ENCODE measurements around the gene ANKS6.

DNA sequence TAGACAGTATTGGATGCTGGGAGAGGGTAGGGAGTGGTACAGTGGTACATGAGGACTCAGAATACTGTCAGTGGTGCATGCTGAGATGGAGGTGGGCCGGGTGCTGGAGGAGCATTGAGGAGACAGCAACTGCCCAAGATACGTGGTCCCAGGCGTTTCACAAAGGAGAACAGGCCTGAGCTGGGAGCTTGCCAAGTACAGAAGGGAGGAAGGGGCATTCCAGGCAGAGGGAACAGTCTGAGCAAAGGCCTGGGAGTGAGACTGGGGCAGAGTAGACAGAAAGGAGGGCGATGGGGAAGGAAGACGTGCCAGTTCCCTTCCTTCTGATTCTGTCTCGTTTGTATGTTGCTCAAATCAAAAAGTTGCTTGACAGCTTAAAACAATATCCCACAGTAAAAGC lies 26.3 kb upstream of the ANKS6 start:
- TF ChIP-seq, protein P1, sequence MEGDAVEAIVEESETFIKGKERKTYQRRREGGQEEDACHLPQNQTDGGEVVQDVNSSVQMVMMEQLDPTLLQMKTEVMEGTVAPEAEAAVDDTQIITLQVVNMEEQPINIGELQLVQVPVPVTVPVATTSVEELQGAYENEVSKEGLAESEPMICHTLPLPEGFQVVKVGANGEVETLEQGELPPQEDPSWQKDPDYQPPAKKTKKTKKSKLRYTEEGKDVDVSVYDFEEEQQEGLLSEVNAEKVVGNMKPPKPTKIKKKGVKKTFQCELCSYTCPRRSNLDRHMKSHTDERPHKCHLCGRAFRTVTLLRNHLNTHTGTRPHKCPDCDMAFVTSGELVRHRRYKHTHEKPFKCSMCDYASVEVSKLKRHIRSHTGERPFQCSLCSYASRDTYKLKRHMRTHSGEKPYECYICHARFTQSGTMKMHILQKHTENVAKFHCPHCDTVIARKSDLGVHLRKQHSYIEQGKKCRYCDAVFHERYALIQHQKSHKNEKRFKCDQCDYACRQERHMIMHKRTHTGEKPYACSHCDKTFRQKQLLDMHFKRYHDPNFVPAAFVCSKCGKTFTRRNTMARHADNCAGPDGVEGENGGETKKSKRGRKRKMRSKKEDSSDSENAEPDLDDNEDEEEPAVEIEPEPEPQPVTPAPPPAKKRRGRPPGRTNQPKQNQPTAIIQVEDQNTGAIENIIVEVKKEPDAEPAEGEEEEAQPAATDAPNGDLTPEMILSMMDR (IDR thresholded peaks at IDR 0.05), result no peak
- no peak for TF ChIP-seq POLR2AphosphoS5 (IDR thresholded peaks at IDR 0.05)

Data from breast epithelium (tissue), 3 donors.